SH-SY5Y (cell line): ENCODE results near the gene NOTUM.

Experiments
- GATA2 ChIP-seq: IDR thresholded peaks from 2 replicates; pipeline ENCODE4 v1.6.1; 2011; ENCODE audit warnings: mild to moderate bottlenecking, low read depth, low read length
- GATA3 ChIP-seq: IDR thresholded peaks from 2 replicates; pipeline ENCODE4 v1.6.1; 2011; ENCODE audit warnings: low read depth, mild to moderate bottlenecking, low read length, moderate library complexity

GRCh38 chr17:81944858-81945257, 16.1 kb downstream of the NOTUM start:
- TF ChIP-seq GATA3, result no peak
- no peak for TF ChIP-seq GATA2
